Measurements from ENCODE around the gene SPEN. TPM values are rescaled to one million over a fixed set of nuclear protein-coding genes. Genes with fewer than 3 reads are reported as not detected.

SPEN gene
- polyA plus RNA-seq, 1 of the 3 experiments (the other 2 are of a cell fraction), result 6.1 TPM

DNA sequence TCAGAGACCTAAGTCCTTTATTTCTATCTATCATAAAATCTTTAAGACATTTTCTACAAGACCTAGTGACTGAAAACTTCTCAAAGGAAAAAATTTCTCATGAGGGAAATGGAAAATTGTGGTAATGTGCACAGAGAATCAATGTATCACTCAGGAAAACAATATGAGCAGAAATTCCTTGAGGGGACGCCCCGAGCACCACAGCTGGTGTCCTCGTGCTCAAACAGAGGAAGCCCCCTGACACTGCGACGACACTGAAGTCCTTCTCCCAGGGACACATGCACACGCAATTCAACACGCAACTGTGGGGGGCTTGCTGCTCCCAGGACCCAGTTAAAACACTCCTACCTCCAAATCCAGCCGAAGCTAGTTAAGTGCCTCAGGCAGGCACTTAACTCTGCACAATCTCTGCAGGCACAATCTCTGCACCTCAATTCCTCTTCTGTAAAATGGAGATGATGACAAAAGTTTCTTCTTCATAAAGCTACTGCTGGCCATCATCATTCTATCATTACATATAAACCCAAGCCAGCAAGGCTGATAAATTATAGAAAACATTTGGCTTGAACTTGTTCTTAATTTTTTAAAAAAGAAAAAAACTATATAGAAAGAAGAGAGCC is 112.4 kb downstream of the SPEN start (continued):
- TF ChIP-seq EP300 (IDR thresholded peaks at IDR 0.05; ENCODE audit: borderline replicate concordance in 1 of 2, low read depth in 1 of 2, low read length in 1 of 2) (no peak), FOXJ3 (CRISPR knock-in tag; IDR thresholded peaks at IDR 0.05) (no peak)

- no peaks in the 10 kb centered on the region for H3K27me3 ChIP-seq (ENCODE audit: insufficient read depth)
- H3K4me2 ChIP-seq, result no peak overlapping the region
- DNase-seq, result no peak
- H3K4me3 ChIP-seq (ENCODE audit: low read depth in 2 of 2, low read length in 1 of 2), result no peak overlapping the region
- no peak overlapping the region for H2AFZ ChIP-seq (ENCODE audit: low read depth)
- WGBS (ENCODE audit: low lambda C conversion rate), result 92% methylated on average over 5 of the region's 5 CpGs
- H3K4me1 ChIP-seq (ENCODE audit: control insufficient read depth in 1 of 2, insufficient read depth in 2 of 2, low read depth in 1 of 2, low read length in 1 of 2), result peaks cover 23 to 54% of the 10 kb centered on the region in 2 experiments
- POLR2A ChIA-PET, result no interaction called here
- H3F3A ChIP-seq (replicated peaks; ENCODE audit: insufficient read depth), result peaks cover 38% of the 10 kb centered on the region
- H3K9ac ChIP-seq, result no peak overlapping the region
- no peak overlapping the region for H3K27ac ChIP-seq (ENCODE audit: low read depth in 2 of 2, low read length in 1 of 2)
- CTCF ChIA-PET, result interaction anchor here (1.5 kb wide), 1 partner anchor 169 kb away, joined by 3 read pairs; no protein-coding TSS in a partner anchor
- no peaks in the 10 kb centered on the region for H3K9me2 ChIP-seq
- peaks cover 98% of the 10 kb centered on the region for H3K79me2 ChIP-seq (ENCODE audit: insufficient read depth)
- peaks cover 4 to 5% of the 10 kb centered on the region in 2 experiments for H3K36me3 ChIP-seq (replicated peaks in 1 of 2; ENCODE audit: control insufficient read depth in 1 of 2, insufficient read depth in 2 of 2, low read length in 1 of 2)
- H3K9me3 ChIP-seq, result no peaks in the 10 kb centered on the region
- H4K20me1 ChIP-seq (ENCODE audit: insufficient read depth), result peaks cover 10% of the 10 kb centered on the region; the same call in 1 of the 2 replicates
- no peak for TF ChIP-seq FOSL2 (IDR thresholded peaks at IDR 0.05; ENCODE audit: borderline replicate concordance, low read depth)
- TF ChIP-seq TCF12 (IDR thresholded peaks at IDR 0.05), result no peak
- TF ChIP-seq, protein P1, sequence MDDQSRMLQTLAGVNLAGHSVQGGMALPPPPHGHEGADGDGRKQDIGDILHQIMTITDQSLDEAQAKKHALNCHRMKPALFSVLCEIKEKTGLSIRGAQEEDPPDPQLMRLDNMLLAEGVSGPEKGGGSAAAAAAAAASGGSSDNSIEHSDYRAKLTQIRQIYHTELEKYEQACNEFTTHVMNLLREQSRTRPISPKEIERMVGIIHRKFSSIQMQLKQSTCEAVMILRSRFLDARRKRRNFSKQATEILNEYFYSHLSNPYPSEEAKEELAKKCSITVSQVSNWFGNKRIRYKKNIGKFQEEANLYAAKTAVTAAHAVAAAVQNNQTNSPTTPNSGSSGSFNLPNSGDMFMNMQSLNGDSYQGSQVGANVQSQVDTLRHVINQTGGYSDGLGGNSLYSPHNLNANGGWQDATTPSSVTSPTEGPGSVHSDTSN (IDR thresholded peaks at IDR 0.05), result no peak
- no peak for TF ChIP-seq POLR2AphosphoS5 (IDR thresholded peaks at IDR 0.05; ENCODE audit: low read depth, low read length)
- TF ChIP-seq GABPA (IDR thresholded peaks at IDR 0.05; ENCODE audit: low read depth), result no peak
- TF ChIP-seq RXRA (IDR thresholded peaks at IDR 0.05; ENCODE audit: borderline replicate concordance, low read depth), result no peak
- TF ChIP-seq CHD2 (IDR thresholded peaks at IDR 0.05; ENCODE audit: low read length, partially characterized antibody), result no peak
- TF ChIP-seq, protein P2, sequence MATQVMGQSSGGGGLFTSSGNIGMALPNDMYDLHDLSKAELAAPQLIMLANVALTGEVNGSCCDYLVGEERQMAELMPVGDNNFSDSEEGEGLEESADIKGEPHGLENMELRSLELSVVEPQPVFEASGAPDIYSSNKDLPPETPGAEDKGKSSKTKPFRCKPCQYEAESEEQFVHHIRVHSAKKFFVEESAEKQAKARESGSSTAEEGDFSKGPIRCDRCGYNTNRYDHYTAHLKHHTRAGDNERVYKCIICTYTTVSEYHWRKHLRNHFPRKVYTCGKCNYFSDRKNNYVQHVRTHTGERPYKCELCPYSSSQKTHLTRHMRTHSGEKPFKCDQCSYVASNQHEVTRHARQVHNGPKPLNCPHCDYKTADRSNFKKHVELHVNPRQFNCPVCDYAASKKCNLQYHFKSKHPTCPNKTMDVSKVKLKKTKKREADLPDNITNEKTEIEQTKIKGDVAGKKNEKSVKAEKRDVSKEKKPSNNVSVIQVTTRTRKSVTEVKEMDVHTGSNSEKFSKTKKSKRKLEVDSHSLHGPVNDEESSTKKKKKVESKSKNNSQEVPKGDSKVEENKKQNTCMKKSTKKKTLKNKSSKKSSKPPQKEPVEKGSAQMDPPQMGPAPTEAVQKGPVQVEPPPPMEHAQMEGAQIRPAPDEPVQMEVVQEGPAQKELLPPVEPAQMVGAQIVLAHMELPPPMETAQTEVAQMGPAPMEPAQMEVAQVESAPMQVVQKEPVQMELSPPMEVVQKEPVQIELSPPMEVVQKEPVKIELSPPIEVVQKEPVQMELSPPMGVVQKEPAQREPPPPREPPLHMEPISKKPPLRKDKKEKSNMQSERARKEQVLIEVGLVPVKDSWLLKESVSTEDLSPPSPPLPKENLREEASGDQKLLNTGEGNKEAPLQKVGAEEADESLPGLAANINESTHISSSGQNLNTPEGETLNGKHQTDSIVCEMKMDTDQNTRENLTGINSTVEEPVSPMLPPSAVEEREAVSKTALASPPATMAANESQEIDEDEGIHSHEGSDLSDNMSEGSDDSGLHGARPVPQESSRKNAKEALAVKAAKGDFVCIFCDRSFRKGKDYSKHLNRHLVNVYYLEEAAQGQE (IDR thresholded peaks at IDR 0.05; ENCODE audit: low read depth, low read length), result no peak
- no peak for TF ChIP-seq EP300 (IDR thresholded peaks at IDR 0.05; ENCODE audit: borderline replicate concordance in 1 of 2, low read depth in 1 of 2, low read length in 1 of 2)
- no peak for TF ChIP-seq MEF2A (IDR thresholded peaks at IDR 0.05; ENCODE audit: borderline replicate concordance, low read depth)
- no peak for TF ChIP-seq TAF1 (IDR thresholded peaks at IDR 0.05; ENCODE audit: borderline replicate concordance, low read depth, low read length)
- TF ChIP-seq NRF1 (IDR thresholded peaks at IDR 0.05; ENCODE audit: low read depth, low read length), result no peak
- no peak for TF ChIP-seq MXI1 (IDR thresholded peaks at IDR 0.05; ENCODE audit: low read depth, low read length)
Measured at GRCh38 chr1:15960808-15961207, 113.3 kb downstream of the SPEN start.
